Thymus (tissue), 14 donors: Measurements from ENCODE around the gene TMC1. TPM values are rescaled to one million over a fixed set of nuclear protein-coding genes. Genes with fewer than 3 reads are reported as not detected.
"Not testable (repeated sequence)": the region's sequence is repeated elsewhere in the genome, so short reads cannot be mapped to it uniquely, and the experiment has no call there.

Experiments used
- DNase-seq, 9 donors: peaks; one replicate each; pipeline ENCODE4 v3.0.0-alpha.2; 2013; ENCODE audit warnings: low spot score in 9 of 9, low read depth in 6 of 9, missing footprints in 1 of 9
- H3K27ac ChIP-seq, 2 donors: one replicate each; pipeline ENCODE4 v1.5.1; 2013; ENCODE audit warnings: control low read depth in 1 of 2, low read depth in 1 of 2, low read length in 1 of 2, mild to moderate bottlenecking in 1 of 2, moderate library complexity in 1 of 2
- H3K27me3 ChIP-seq, 2 donors: one replicate each; pipeline ENCODE4 v1.5.1; 2013; ENCODE audit warnings: low read length in 1 of 2; ENCODE audit not compliant: control insufficient read depth in 2 of 2, insufficient read depth in 1 of 2
- H3K36me3 ChIP-seq, 2 donors: one replicate each; pipeline ENCODE4 v1.5.1; 2013; ENCODE audit warnings: low read length in 1 of 2, mild to moderate bottlenecking in 1 of 2, moderate library complexity in 1 of 2; ENCODE audit not compliant: control insufficient read depth in 2 of 2, insufficient read depth in 2 of 2
- H3K4me1 ChIP-seq, 2 donors: one replicate each; pipeline ENCODE4 v1.5.1; 2013; ENCODE audit warnings: low read length in 2 of 2; ENCODE audit not compliant: control insufficient read depth in 2 of 2, insufficient read depth in 2 of 2
- H3K4me3 ChIP-seq, 2 donors: one replicate each; pipeline ENCODE4 v1.5.1; 2013; ENCODE audit warnings: low read length in 2 of 2, control low read depth in 1 of 2, mild to moderate bottlenecking in 1 of 2
- H3K9me3 ChIP-seq, 2 donors: one replicate each; pipeline ENCODE4 v1.5.1; 2013; ENCODE audit warnings: low read length in 1 of 2, mild to moderate bottlenecking in 1 of 2; ENCODE audit not compliant: control insufficient read depth in 2 of 2, insufficient read depth in 1 of 2
- WGBS: extraction: QIAGEN DNeasy Blood & Tissue Kit; methylation state at CpG from one replicate; pipeline ENCODE4 v1.1.7; 2013; 5-methylcytosine and 5-hydroxymethylcytosine counted together
- long read RNA-seq, 10 donors: transcript quantifications; one replicate each; lab custom pipeline, GENCODE V29; 2026
- polyA plus RNA-seq: library from polyadenylated mRNA; stranded (reverse); fragments of 200-250 nt; gene quantifications from one replicate; pipeline ENCODE4 v1.2.3, GENCODE V29; 2013
- total RNA-seq: library from RNA; stranded (reverse); fragments of 120-200 nt; gene quantifications from one replicate; pipeline ENCODE4 v1.2.4, GENCODE V29; 2013
- donor health status: healthy.

TMC1 gene
- total RNA-seq: 0.28 TPM
- polyA plus RNA-seq: 0.59 TPM
- long read RNA-seq, donor 1: 0 reads
- long read RNA-seq, donor 2: 0 reads
- long read RNA-seq, donor 3: 0 reads
- long read RNA-seq, donor 4: 0 reads
- long read RNA-seq, donor 5: 0 reads
- long read RNA-seq, donor 6: 0 reads
- long read RNA-seq, donor 7: 0 reads
- long read RNA-seq, donor 8: 0 reads
- long read RNA-seq, donor 9: 0 reads
- long read RNA-seq, donor 10: 0 reads

GRCh38 chr9:72521416-72521815 lies at the start of gene TMC1:
Gene TMC1 (plus strand): TSS chr9:72521608. CDS start chr9:72648649, 127,041 bp downstream.
- H3K27me3 ChIP-seq, H3K4me3 ChIP-seq, H3K4me1 ChIP-seq, H3K27ac ChIP-seq, H3K9me3 ChIP-seq, DNase-seq, H3K36me3 ChIP-seq: not testable (repeated sequence)
- WGBS: 97% methylated on average over 17 of the region's 17 CpGs

GRCh38 chr9:72473474-72474261 lies 47.7 kb upstream of the TMC1 start:
- 57% methylated on average over 1 of the region's 1 CpG for WGBS
- Histone ChIP-seq H3K9me3 (no peaks in the 10 kb centered on the region), H3K4me1 (peaks cover 0 to 5% of the 10 kb centered on the region in 2 donors), H3K36me3 (no peaks in the 10 kb centered on the region), H3K27ac (no peak overlapping the region), H3K27me3 (no peaks in the 10 kb centered on the region), H3K4me3 (no peak overlapping the region)
- DNase-seq: peak in 1 of 9 donors; percentile 15

DNA sequence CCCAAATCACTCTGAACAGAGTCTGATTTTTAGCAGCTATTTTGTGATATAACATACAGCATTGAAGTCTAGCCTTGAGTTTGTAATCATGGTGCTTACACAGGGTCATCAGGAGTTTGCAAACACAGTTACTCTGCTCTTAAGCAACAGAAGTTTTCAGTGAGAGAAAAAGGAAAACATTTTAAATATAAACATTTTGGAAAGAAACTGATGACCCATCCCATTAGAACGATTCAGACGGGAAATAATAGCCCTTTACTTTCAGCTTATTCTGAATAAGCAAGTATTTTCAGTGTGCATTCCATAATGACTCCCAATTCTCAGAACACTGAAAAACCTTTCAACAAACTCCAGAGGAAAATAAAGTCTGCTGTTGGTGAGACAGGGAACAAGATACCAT lies 46.7 kb upstream of the TMC1 start:
- Histone ChIP-seq H3K27ac (no peak overlapping the region), H3K9me3 (no peaks in the 10 kb centered on the region), H3K27me3 (no peaks in the 10 kb centered on the region), H3K36me3 (no peaks in the 10 kb centered on the region), H3K4me3 (no peak overlapping the region), H3K4me1 (peaks cover 0 to 5% of the 10 kb centered on the region in 2 donors)
- 98% methylated on average over 2 of the region's 2 CpGs for WGBS
- DNase-seq: no peak

DNA sequence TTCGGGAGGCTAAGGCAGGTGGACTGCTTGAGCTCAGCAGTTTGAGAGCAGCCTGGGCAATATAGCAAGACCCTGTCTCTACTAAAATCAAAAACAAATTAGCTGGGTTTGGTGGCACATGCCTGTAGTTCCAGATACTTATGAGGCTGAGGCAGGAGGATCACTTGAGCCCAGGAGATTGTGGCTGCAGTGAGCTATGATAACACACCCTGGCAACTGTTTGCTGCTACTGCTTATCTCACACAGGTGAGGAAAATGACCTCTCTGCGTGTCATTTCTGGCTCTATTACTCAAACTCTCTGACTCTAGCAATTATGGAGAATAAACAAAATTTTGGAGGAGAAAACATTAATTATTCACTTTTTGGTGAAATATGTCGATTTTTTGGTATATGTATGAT lies 45.3 kb upstream of the TMC1 start:
- no peak overlapping the region for H3K4me3 ChIP-seq
- WGBS: 95% methylated on average over 3 of the region's 3 CpGs
- H3K4me1 ChIP-seq: peaks cover 0 to 5% of the 10 kb centered on the region in 2 donors
- H3K27ac ChIP-seq: no peak overlapping the region
- no peaks in the 10 kb centered on the region for H3K36me3 ChIP-seq
- no peaks in the 10 kb centered on the region for H3K9me3 ChIP-seq
- no peak for DNase-seq
- no peaks in the 10 kb centered on the region for H3K27me3 ChIP-seq

DNA sequence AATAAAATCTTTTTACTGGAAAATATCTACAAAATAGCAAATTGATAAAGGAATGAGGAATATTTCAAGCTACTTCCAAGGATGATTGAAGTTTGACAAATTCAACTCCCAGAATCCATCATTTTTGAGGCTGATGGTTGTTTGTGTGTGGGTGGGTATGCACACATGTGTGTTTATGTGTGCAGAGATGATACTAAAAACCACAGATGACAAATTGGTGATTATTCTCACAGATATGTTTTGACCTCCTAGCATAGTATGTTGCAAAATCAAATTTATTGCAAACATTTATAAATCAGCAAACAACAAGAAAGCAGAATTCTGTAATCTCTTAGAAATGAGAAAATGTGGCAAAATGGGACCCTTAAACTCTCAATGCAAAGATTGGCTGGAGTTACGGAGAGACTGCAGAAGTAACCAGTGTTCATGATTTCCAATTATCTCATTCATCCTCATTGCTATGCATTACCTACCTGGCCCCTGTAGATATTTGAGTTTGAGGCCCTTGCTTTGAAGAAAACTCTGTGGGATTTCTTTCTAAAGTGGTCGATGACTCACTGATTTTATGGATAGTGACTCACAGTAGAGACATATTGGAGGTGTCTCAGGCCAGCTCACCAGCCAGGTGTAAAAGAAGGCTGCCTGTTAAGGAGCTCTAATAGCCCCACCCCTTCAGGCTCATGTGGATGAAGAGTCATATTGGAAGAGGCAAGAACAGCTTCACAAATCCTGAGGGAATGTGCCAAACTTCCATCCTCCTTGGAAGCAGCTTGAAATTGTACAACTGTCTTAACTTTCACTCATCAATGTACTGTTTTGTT lies 44.6 kb upstream of the TMC1 start:
- no peaks in the 10 kb centered on the region for H3K9me3 ChIP-seq
- no peak for DNase-seq
- peaks cover 0 to 5% of the 10 kb centered on the region in 2 donors for H3K4me1 ChIP-seq
- H3K27me3 ChIP-seq: no peaks in the 10 kb centered on the region
- WGBS: 92% methylated on average over 2 of the region's 2 CpGs
- no peak overlapping the region for H3K4me3 ChIP-seq
- H3K36me3 ChIP-seq: no peaks in the 10 kb centered on the region
- no peak overlapping the region for H3K27ac ChIP-seq

DNA sequence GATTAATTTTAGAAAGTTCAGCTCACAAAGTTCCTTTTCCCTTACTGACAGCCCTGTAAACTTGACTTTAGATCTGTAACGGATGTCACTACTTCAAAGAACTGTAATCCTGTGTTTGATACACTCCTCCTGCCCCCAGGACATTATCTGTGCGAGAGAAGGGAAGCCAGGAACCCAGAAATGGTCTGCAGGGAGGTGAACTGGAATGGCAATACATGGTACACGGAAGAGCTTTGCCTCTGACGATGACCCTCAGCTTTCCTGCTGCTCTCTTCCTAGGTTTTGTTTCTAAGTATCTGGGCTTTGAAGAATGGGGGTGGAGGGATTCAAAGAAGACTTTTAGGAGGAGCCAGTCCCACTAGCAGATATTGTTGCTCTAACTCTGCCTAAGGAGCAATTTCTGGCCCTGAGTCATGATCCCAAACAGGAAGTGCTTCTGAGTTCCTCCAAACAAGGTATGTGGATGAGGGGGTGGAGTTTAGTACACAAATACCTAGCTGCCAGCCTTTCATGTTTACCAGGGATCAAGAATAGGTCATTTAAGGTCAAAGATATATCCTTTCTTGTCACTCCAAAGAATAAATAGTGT lies 43.4 kb upstream of the TMC1 start:
- Histone ChIP-seq H3K27me3 (no peaks in the 10 kb centered on the region), H3K36me3 (no peaks in the 10 kb centered on the region), H3K4me3 (no peak overlapping the region), H3K27ac (peak overlapping the region in 1 of 2 donors; percentile 3), H3K4me1 (peaks cover 0 to 5% of the 10 kb centered on the region in 2 donors), H3K9me3 (no peaks in the 10 kb centered on the region)
- DNase-seq: peak in 1 of 9 donors; percentile 5
- 78% methylated on average over 4 of the region's 4 CpGs for WGBS

GRCh38 chr9:72478966-72479365 lies 42.4 kb upstream of the TMC1 start:
- DNase-seq: no peak
- H3K4me3 ChIP-seq: no peak overlapping the region
- H3K27me3 ChIP-seq: no peaks in the 10 kb centered on the region
- no peaks in the 10 kb centered on the region for H3K36me3 ChIP-seq
- H3K4me1 ChIP-seq: peaks cover 0 to 5% of the 10 kb centered on the region in 2 donors
- 55% methylated on average over 1 of the region's 1 CpG for WGBS
- no peak overlapping the region for H3K27ac ChIP-seq
- no peaks in the 10 kb centered on the region for H3K9me3 ChIP-seq

GRCh38 chr9:72480261-72480660 lies 41.1 kb upstream of the TMC1 start:
- H3K36me3 ChIP-seq, H3K4me1 ChIP-seq, H3K27ac ChIP-seq, DNase-seq, H3K27me3 ChIP-seq, H3K9me3 ChIP-seq, H3K4me3 ChIP-seq: not testable (repeated sequence)
- WGBS: 97% methylated on average over 25 of the region's 25 CpGs
